H1 (cell line): ENCODE results near the gene COPS2. TPM values are rescaled to one million over a fixed set of nuclear protein-coding genes. Genes with fewer than 3 reads are reported as not detected.

Experiments used
- BACH1 ChIP-seq: IDR thresholded peaks from 2 replicates; pipeline ENCODE4 v1.6.1; 2012; ENCODE audit warnings: low read length, improper control_type of control experiment
- CEBPB ChIP-seq: IDR thresholded peaks from 2 replicates; pipeline ENCODE4 v1.6.1; 2012; ENCODE audit warnings: low read depth, low read length
- CHD7 ChIP-seq: fragments of 300-600 bp; sonication (generic); IDR thresholded peaks from 2 replicates; pipeline ENCODE4 v1.7.1; 2012; ENCODE audit warnings: low read length, moderate library complexity, mild to moderate bottlenecking, inconsistent platforms; ENCODE audit not compliant: insufficient replicate concordance
- RXRA ChIP-seq: IDR thresholded peaks from 2 replicates; pipeline ENCODE4 v1.6.1; 2011; ENCODE audit warnings: low read depth, mild to moderate bottlenecking, low read length, moderate library complexity; ENCODE audit not compliant: insufficient read depth
- SP1 ChIP-seq: IDR thresholded peaks from 2 replicates; pipeline ENCODE4 v1.6.1; 2011; ENCODE audit warnings: low read depth, low read length
- polyA plus RNA-seq, 7 experiments: library from polyadenylated mRNA; depleted of rRNA in 3 of 7; stranded (reverse) in 5 of 7; unstranded in 2 of 7; fragments of >200 nt in 5 of 7; fragments of 200-250 nt in 2 of 7; gene quantifications; 1 replicate in 5 of 7; 2 replicates in 1 of 7; 4 replicates in 1 of 7; pipeline versions ENCODE4 v1.2.1 to v1.2.3, GENCODE V29; 2011 to 2013; ENCODE audit warnings: missing spikeins in 2 of 7, mixed read lengths in 2 of 7
- total RNA-seq: library from RNA; stranded (reverse); fragmentation: NEBNext Ultra II Directional; extraction: Animal tissue kit (Norgen Biotek cat#: 25700); gene quantifications from 2 replicates; pipeline ENCODE4 v1.2.1, GENCODE V29; 2021

Gene COPS2
- total and polyA plus RNA-seq, 2 of the 8 experiments (the other 6 are each of a cell fraction or from before 2014, with no cell fraction given) = 17.7 to 85.1 TPM

DNA sequence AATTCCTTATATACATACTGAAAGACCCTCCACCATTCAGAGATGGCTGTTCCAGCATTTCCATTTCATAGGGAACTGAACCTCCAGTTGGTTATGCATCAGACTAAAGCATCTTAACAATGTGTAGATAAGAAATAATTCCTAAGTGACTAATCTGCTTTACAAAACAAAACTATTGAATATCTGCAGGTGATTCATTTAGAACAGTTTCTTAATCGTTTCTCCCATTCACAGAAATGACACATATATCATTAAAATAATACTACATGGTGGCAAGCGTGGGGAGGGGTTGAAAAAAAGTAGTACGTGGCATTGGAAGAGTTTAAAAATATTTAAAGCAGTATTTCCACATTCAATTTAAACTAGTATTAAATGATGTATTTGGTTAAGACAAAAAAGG, 19.5 kb downstream of the COPS2 start (continued):
- TF ChIP-seq CHD7 = no peak
- no peak for TF ChIP-seq BACH1
- no peak for TF ChIP-seq RXRA
- TF ChIP-seq CEBPB = no peak
- TF ChIP-seq SP1 = no peak
- TF ChIP-seq, all 59 proteins: peak for 0
